Measurements from ENCODE around the gene UFM1.

GRCh38 chr13:38348861-38349389 is 726 bp upstream of the UFM1 start:
- TF ChIP-seq, protein P1, sequence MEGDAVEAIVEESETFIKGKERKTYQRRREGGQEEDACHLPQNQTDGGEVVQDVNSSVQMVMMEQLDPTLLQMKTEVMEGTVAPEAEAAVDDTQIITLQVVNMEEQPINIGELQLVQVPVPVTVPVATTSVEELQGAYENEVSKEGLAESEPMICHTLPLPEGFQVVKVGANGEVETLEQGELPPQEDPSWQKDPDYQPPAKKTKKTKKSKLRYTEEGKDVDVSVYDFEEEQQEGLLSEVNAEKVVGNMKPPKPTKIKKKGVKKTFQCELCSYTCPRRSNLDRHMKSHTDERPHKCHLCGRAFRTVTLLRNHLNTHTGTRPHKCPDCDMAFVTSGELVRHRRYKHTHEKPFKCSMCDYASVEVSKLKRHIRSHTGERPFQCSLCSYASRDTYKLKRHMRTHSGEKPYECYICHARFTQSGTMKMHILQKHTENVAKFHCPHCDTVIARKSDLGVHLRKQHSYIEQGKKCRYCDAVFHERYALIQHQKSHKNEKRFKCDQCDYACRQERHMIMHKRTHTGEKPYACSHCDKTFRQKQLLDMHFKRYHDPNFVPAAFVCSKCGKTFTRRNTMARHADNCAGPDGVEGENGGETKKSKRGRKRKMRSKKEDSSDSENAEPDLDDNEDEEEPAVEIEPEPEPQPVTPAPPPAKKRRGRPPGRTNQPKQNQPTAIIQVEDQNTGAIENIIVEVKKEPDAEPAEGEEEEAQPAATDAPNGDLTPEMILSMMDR (IDR thresholded peaks at IDR 0.05 in 4 of 5, conservative IDR thresholded peaks at IDR 0.05 in 1 of 5) = no peak
- TF ChIP-seq POLR2A (IDR thresholded peaks at IDR 0.05) = no peak

Data from gastrocnemius medialis (tissue), 4 donors.